NT2/D1 (cell line): ENCODE data around the gene RND3.

ENCODE experiments used
- SUZ12 ChIP-seq: IDR thresholded peaks from 2 replicates; pipeline ENCODE4 v1.6.1; 2011; ENCODE audit not compliant: insufficient read length, insufficient read depth; ENCODE audit errors: extremely low read depth
- YY1 ChIP-seq: IDR thresholded peaks from 2 replicates; pipeline ENCODE4 v1.6.1; 2011; ENCODE audit not compliant: insufficient read length, insufficient read depth
- ZNF274 ChIP-seq: IDR thresholded peaks from 2 replicates; pipeline ENCODE4 v1.6.1; 2011; ENCODE audit warnings: mild to moderate bottlenecking, low read depth, low read length

- TF ChIP-seq YY1, result no peak
- TF ChIP-seq ZNF274, result no peak
- TF ChIP-seq SUZ12, result no peak
These were observed 13.7 kb downstream of the RND3 start for GRCh38 chr2:150473767-150474166.
